GM12873 (cell line): ENCODE measurements around the gene OR2S2.

ENCODE experiments used
- CTCF ChIP-seq: IDR thresholded peaks from 2 replicates; pipeline ENCODE4 v1.5.1; 2012; ENCODE audit warnings: low read depth, mild to moderate bottlenecking, moderate library complexity, low read length, control low read depth; ENCODE audit not compliant: insufficient read depth; ENCODE audit errors: missing control alignments

Gene OR2S2

GRCh38 chr9:35909274-35909673 lies 48.7 kb downstream of the OR2S2 start, which contains the start of gene SPAAR:
Gene SPAAR, plus strand, starts transcription at chr9:35909490. Its CDS starts 974 bp downstream, at chr9:35910464.
- no peak for TF ChIP-seq CTCF

- TF ChIP-seq CTCF, result no peak
Measured at GRCh38 chr9:35908504-35909125, 49.3 kb downstream of the OR2S2 start.

- no peak for TF ChIP-seq CTCF
Measured at GRCh38 chr9:35907711-35908503, 50.0 kb downstream of the OR2S2 start.
